DND-41 (cell line): ENCODE measurements around the gene IQGAP2.
"Not testable (repeated sequence)": the region's sequence is repeated elsewhere in the genome, so short reads cannot be mapped to it uniquely, and the experiment has no call there.

Experiments used
- ATAC-seq: fragments of 200-7000 bp; cut with Tn5 transposase; 3 replicates; pipeline ENCODE4 v1.9.1; 2021; ENCODE audit warnings: low read depth; ENCODE audit not compliant: insufficient read depth
- DNase-seq: peaks from one replicate; pipeline ENCODE4 v3.0.0-alpha.2; 2020
- H2AFZ ChIP-seq: 2 replicates; pipeline ENCODE4 v1.6.0; 2012; ENCODE audit warnings: low read depth, low read length
- H3K27ac ChIP-seq: 2 replicates; pipeline ENCODE4 v1.5.1; 2012; ENCODE audit warnings: low read length, inconsistent platforms
- H3K27me3 ChIP-seq: fragments of 200-600 bp; sonication (generic); 2 replicates; pipeline ENCODE4 v1.6.0; 2012; ENCODE audit warnings: low read length, mild to moderate bottlenecking, inconsistent platforms; ENCODE audit not compliant: insufficient read depth, poor library complexity
- H3K36me3 ChIP-seq: 2 replicates; pipeline ENCODE4 v1.5.1; 2012; ENCODE audit warnings: low read length, inconsistent platforms; ENCODE audit not compliant: insufficient read depth
- H3K4me1 ChIP-seq: 2 replicates; pipeline ENCODE4 v1.5.1; 2012; ENCODE audit warnings: mild to moderate bottlenecking, low read length; ENCODE audit not compliant: insufficient read depth
- H3K4me2 ChIP-seq: 2 replicates; pipeline ENCODE4 v1.6.0; 2012; ENCODE audit warnings: mild to moderate bottlenecking, moderate library complexity, low read length, inconsistent platforms; ENCODE audit not compliant: insufficient read depth
- H3K4me3 ChIP-seq, 2 experiments: fragments of 200-600 bp in 1 of 2; shearing (Covaris generic) in 1 of 2; 2 replicates each; pipeline ENCODE4 v1.5.1; 2012 to 2016; ENCODE audit warnings: inconsistent platforms in 2 of 2, low read length in 2 of 2, mild to moderate bottlenecking in 2 of 2, low read depth in 1 of 2, moderate library complexity in 1 of 2
- H3K79me2 ChIP-seq: 2 replicates; pipeline ENCODE4 v1.6.0; 2012; ENCODE audit warnings: low read length, inconsistent platforms; ENCODE audit not compliant: insufficient read depth
- H3K9ac ChIP-seq: 2 replicates; pipeline ENCODE4 v1.6.0; 2012; ENCODE audit warnings: low read depth, mild to moderate bottlenecking, inconsistent platforms, low read length, moderate library complexity
- H3K9me3 ChIP-seq: 2 replicates; pipeline ENCODE4 v1.5.1; 2012; ENCODE audit warnings: low read length, moderate library complexity, mild to moderate bottlenecking, inconsistent platforms; ENCODE audit not compliant: insufficient read depth, severe bottlenecking
- H4K20me1 ChIP-seq: 2 replicates; pipeline ENCODE4 v1.6.0; 2012; ENCODE audit warnings: low read length; ENCODE audit not compliant: insufficient read depth
- CTCF ChIP-seq: IDR thresholded peaks from 2 replicates; pipeline ENCODE4 v1.5.1; 2012; ENCODE audit warnings: borderline replicate concordance, low read length, moderate library complexity, mild to moderate bottlenecking; ENCODE audit not compliant: poor library complexity, severe bottlenecking; ENCODE audit errors: extremely low read depth
- EZH2 ChIP-seq: IDR thresholded peaks from 3 replicates; pipeline ENCODE4 v1.6.1; 2012; ENCODE audit warnings: borderline replicate concordance, low read depth, mild to moderate bottlenecking, moderate library complexity, low read length, inconsistent platforms; ENCODE audit not compliant: severe bottlenecking

Gene IQGAP2

GRCh38 chr5:76547891-76548524, 144.9 kb downstream of the IQGAP2 start:
- peaks cover 2% of the 10 kb centered on the region; the same call in 1 of the 2 replicates for H3K4me1 ChIP-seq
- no peak for DNase-seq
- no peak overlapping the region for H3K9ac ChIP-seq
- peak overlapping the region; percentile 36; the same call in 1 of the 2 replicates for H3K4me2 ChIP-seq
- no peaks in the 10 kb centered on the region for H3K9me3 ChIP-seq
- H2AFZ ChIP-seq, result no peak overlapping the region
- ATAC-seq, result 0 out of 3 replicates have a peak, but pooled peaks have one; percentile 12
- H3K36me3 ChIP-seq, result no peaks in the 10 kb centered on the region
- no peaks in the 10 kb centered on the region for H3K27me3 ChIP-seq
- no peak overlapping the region for H3K4me3 ChIP-seq
- TF ChIP-seq CTCF (no peak), EZH2 (no peak)
- no peak overlapping the region for H3K27ac ChIP-seq
- H4K20me1 ChIP-seq, result no peaks in the 10 kb centered on the region
- no peaks in the 10 kb centered on the region for H3K79me2 ChIP-seq

- Histone ChIP-seq H4K20me1 (no peaks in the 10 kb centered on the region), H3K9ac (no peak overlapping the region), H3K4me1 (peaks cover 2% of the 10 kb centered on the region; the same call in 1 of the 2 replicates), H3K36me3 (no peaks in the 10 kb centered on the region), H3K9me3 (no peaks in the 10 kb centered on the region), H3K4me3 (no peak overlapping the region), H3K79me2 (no peaks in the 10 kb centered on the region), H3K27ac (no peak overlapping the region), H3K4me2 (no peak overlapping the region), H3K27me3 (no peaks in the 10 kb centered on the region), H2AFZ (no peak overlapping the region)
- ATAC-seq (no peak), DNase-seq (no peak)
- TF ChIP-seq EZH2 (no peak), CTCF (no peak)
These were observed 145.6 kb downstream of the IQGAP2 start for GRCh38 chr5:76548525-76549229.

- not testable (repeated sequence) for H3K79me2 ChIP-seq, H3K4me3 ChIP-seq, H4K20me1 ChIP-seq, DNase-seq, H3K4me2 ChIP-seq, H3K9ac ChIP-seq, H3K27me3 ChIP-seq, H2AFZ ChIP-seq, H3K36me3 ChIP-seq, ATAC-seq, H3K4me1 ChIP-seq, H3K27ac ChIP-seq, H3K9me3 ChIP-seq
These were observed 147.8 kb downstream of the IQGAP2 start for GRCh38 chr5:76550881-76551280.

GRCh38 chr5:76552546-76552945, 149.5 kb downstream of the IQGAP2 start:
- Histone ChIP-seq H3K9ac (no peak overlapping the region), H3K36me3 (no peaks in the 10 kb centered on the region), H3K4me3 (no peak overlapping the region), H3K79me2 (no peaks in the 10 kb centered on the region), H3K27me3 (no peaks in the 10 kb centered on the region), H3K4me1 (peaks cover 1% of the 10 kb centered on the region; the same call in 1 of the 2 replicates), H4K20me1 (no peaks in the 10 kb centered on the region), H3K27ac (no peak overlapping the region), H2AFZ (no peak overlapping the region), H3K9me3 (no peaks in the 10 kb centered on the region), H3K4me2 (no peak overlapping the region)
- DNase-seq (no peak), ATAC-seq (no peak)
- TF ChIP-seq CTCF (no peak), EZH2 (no peak)
